Stimulated activated CD8-positive, alpha-beta memory T cell treated with anti-CD3 and anti-CD28 coated beads, Interleukin-12 subunit alpha, Interleukin-12 subunit beta, amount 100 ng/mL, for 24 hours (primary cell): Measurements from ENCODE around the gene TBC1D25.

Source experiments
- DNase-seq: peaks from one replicate; pipeline ENCODE4 v3.0.0-alpha.2; 2020; ENCODE audit errors: extremely low read depth

Gene TBC1D25

GRCh38 chrX:48560681-48561080, 21.2 kb downstream of the TBC1D25 start:
- no peak for DNase-seq

- no peak for DNase-seq
Observed at GRCh38 chrX:48569958-48570357, 30.4 kb downstream of the TBC1D25 start.

GRCh38 chrX:48573690-48574269, 34.3 kb downstream of the TBC1D25 start:
- no peak for DNase-seq

GRCh38 chrX:48574270-48575266, 35.1 kb downstream of the TBC1D25 start, which contains the start of gene RBM3:
RBM3 (plus strand) TSS chrX:48574484; CDS start chrX:48575181, 697 bp downstream.
- DNase-seq = peak; percentile 66

- DNase-seq = no peak
Observed at GRCh38 chrX:48575642-48576041, 36.1 kb downstream of the TBC1D25 start.

GRCh38 chrX:48576108-48576507, 36.6 kb downstream of the TBC1D25 start:
- no peak for DNase-seq

- no peak for DNase-seq
Observed at GRCh38 chrX:48578661-48579128, 39.2 kb downstream of the TBC1D25 start.

GRCh38 chrX:48579259-48579658, 39.7 kb downstream of the TBC1D25 start:
- no peak for DNase-seq

GRCh38 chrX:48580662-48581061, 41.1 kb downstream of the TBC1D25 start:
- no peak for DNase-seq

GRCh38 chrX:48584698-48585097, 45.2 kb downstream of the TBC1D25 start:
- DNase-seq = no peak

GRCh38 chrX:48589482-48590162, 50.1 kb downstream of the TBC1D25 start:
- DNase-seq = no peak

- DNase-seq = no peak
Observed at GRCh38 chrX:48590203-48591103, 50.9 kb downstream of the TBC1D25 start.

GRCh38 chrX:48591255-48591791, 51.8 kb downstream of the TBC1D25 start:
- DNase-seq = no peak

GRCh38 chrX:48592971-48593370, 53.5 kb downstream of the TBC1D25 start:
- no peak for DNase-seq

GRCh38 chrX:48595929-48596328, 56.4 kb downstream of the TBC1D25 start:
- no peak for DNase-seq

GRCh38 chrX:48597353-48598264, 58.1 kb downstream of the TBC1D25 start, which contains the start of gene WDR13:
WDR13 (plus strand) TSS chrX:48597492; CDS start chrX:48597997, 505 bp downstream.
- DNase-seq = peak; percentile 64

- DNase-seq = no peak
Observed at GRCh38 chrX:48598614-48599013, 59.1 kb downstream of the TBC1D25 start.

GRCh38 chrX:48599341-48599740, 59.8 kb downstream of the TBC1D25 start:
- DNase-seq = no peak

- no peak for DNase-seq
Observed at GRCh38 chrX:48600226-48600625, 60.7 kb downstream of the TBC1D25 start.
